Body of pancreas (tissue), 4 donors: ENCODE data around the gene C2orf69.

Experiments used
- POLR2A ChIP-seq, 3 donors: fragments of 450-650 bp; IDR thresholded peaks; one replicate each; pipeline ENCODE4 v1.6.1; 2016; ENCODE audit warnings: antibody characterized with exemption in 3 of 3, mild to moderate bottlenecking in 2 of 3
- TF ChIP-seq, protein P1 (sequence below), 7 experiments: fragments of 450-650 bp in 4 of 7; fragments of 200-600 bp in 3 of 7; sonication (generic) in 3 of 7; IDR thresholded peaks; one replicate each; pipeline ENCODE4 v1.5.1; 2016 to 2019; ENCODE audit warnings: antibody characterized with exemption in 7 of 7

DNA sequence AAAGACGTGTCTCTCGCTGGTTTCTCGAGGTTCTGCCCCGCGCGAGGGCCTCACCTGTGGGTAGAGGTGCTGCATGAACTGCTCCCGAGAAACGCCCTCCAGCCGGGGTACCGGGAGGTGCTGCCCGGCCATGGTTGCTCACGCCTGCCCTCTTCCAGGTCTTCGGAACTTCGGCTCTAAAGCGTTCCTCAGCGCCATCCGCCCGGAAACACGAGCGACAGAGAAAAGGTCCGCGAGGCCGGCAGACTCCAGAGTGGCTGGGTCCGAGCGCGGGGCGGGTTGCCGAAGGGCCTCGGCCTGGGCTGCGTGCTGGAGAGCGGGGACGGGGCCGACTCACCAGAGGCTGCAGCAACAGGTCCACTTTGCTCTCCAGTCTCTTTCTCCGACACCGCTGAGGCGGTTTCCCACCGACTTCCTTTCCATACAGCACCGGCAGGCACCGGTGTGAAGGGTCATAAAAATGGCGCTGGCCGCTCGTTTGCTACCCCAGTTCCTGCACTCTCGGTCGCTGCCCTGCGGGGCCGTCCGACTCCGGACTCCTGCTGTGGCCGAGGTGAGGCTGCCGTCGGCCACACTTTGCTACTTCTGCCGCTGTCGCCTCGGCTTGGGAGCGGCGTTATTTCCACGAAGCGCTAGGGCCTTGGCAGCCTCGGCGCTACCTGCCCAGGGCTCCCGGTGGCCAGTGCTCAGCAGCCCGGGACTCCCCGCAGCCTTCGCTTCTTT is 44.4 kb downstream of the C2orf69 start, which contains the start of the genes MAIP1 and TYW5:
- TF ChIP-seq, protein P1, sequence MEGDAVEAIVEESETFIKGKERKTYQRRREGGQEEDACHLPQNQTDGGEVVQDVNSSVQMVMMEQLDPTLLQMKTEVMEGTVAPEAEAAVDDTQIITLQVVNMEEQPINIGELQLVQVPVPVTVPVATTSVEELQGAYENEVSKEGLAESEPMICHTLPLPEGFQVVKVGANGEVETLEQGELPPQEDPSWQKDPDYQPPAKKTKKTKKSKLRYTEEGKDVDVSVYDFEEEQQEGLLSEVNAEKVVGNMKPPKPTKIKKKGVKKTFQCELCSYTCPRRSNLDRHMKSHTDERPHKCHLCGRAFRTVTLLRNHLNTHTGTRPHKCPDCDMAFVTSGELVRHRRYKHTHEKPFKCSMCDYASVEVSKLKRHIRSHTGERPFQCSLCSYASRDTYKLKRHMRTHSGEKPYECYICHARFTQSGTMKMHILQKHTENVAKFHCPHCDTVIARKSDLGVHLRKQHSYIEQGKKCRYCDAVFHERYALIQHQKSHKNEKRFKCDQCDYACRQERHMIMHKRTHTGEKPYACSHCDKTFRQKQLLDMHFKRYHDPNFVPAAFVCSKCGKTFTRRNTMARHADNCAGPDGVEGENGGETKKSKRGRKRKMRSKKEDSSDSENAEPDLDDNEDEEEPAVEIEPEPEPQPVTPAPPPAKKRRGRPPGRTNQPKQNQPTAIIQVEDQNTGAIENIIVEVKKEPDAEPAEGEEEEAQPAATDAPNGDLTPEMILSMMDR (IDR thresholded peaks at IDR 0.05), result peak in 4 of 7 experiments; percentile 23 to 54 (median 32)
- TF ChIP-seq POLR2A (IDR thresholded peaks at IDR 0.05), result peak; percentile 61 to 88 (median 85)
